GM18907 (cell line): ENCODE measurements around the gene PGAP1.

Experiments
- ATAC-seq: cut with Tn5 transposase; IDR thresholded peaks from one replicate; pipeline ENCODE4 v1.9.1; 2021; ENCODE audit warnings: mild to moderate bottlenecking, moderate library complexity; ENCODE audit not compliant: unreplicated experiment

The PGAP1 gene

DNA sequence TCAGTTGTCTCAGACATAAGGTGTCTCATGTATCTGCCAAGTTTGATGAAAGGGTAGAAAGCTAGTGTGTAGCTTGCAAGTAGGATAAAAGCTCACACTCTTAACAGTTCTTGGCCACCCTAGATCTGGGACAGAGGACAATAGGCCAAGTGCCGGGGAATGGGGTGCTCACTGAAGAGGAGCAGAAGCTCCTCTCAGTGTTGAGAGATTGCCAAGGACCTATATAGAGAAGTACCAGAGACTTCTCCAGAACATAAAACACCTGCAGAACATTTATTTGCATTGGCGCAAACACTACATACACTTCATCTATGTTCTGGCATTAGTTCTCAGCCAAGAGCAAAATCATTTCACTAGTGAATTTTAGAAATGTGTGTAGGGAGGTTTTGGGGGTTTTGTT lies 124.1 kb downstream of the PGAP1 start:
- ATAC-seq = no peak

DNA sequence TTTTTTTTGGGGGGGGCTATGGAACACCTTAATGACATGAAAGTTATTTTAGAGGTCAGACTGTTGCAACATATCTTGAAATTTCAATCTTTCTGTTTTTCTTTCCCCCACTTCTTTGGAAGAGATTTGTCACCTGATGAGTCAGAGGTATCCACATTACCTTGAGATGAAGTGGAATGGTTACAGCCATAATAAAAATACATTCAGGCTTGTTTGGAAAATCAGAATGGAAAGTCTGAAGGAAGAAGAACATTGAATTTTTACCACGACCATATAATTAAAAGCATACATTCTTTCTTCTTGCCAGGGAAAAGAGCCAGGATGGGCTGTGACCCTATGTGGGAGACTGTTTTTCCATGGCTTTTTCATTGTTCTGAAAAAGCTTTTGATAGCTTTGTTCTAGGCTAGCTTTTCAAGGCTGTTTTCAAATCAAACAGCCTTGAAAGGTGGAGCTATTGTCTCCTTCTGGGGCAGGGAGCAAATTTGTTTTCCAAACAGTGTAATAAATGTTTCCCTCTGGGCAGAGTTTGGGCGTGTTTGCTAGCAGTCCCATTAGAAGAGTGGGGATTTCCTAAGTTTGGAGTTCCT lies 124.7 kb downstream of the PGAP1 start:
- ATAC-seq = no peak

DNA sequence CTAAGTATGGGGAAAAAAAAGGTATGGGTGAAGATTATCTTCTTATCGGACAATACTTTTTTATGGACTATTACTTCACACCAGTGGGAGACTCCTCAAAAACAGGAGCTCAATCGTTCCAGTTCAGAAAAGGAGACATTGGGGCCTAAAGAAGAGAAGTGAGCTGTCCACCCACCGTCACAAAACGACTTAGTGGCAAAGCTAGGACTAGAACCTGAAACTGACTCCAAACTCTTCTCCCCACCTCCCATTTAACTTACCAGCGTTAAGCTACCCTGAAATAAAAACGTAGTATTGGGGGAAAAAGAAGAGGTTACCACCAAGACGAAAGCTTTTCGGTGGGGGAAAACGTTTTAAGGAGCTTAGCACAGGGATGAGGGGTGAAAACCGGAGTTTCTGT lies 127.5 kb downstream of the PGAP1 start:
- peak; percentile 16 for ATAC-seq

- ATAC-seq = no peak
Measured at GRCh38 chr2:196792865-196793264, 133.6 kb downstream of the PGAP1 start.

DNA sequence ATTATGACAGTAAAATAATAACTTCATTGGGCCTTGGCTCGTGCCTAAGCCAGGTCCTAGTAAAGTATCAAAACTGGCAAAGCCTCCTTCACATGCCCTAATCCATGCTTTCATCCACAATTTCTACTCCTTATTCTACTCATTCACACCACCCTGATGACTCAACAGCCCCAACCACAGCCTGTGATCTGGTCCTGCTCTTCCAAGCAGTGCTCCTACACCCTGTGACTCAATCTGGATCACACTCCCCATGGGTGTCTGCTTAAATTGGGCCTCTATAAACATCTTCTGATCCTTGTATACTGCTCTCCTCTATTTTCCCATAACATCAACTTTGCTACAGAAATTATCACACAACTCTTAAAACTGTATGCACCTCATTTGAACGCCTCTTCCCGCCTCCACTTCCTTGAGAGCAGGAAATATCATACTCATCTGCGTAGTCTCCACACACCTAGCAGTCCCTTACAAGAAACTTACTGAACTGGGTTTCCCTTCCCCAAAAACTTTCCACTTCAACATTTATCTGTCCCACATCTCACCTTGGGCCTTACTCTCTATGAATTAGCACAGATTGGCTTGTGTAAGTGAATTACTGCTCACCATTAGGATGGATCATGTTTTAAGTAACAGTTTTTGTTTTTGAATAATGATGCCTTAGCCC lies 142.9 kb downstream of the PGAP1 start:
- peak; percentile 49 for ATAC-seq
